ENCODE results near the gene DNASE2B.

DNASE2B gene

GRCh38 chr1:84363019-84363418, 35.3 kb upstream of the DNASE2B start:
- no peak for TF ChIP-seq CTCF (IDR thresholded peaks at IDR 0.05; ENCODE audit: low read depth, low read length, missing control alignments)
- H3K36me3 ChIP-seq (replicated peaks): no peaks in the 10 kb centered on the region
- in situ Hi-C loops (cut with HindIII; ENCODE audit: low pct_ligation_motif_present, low sequenced_read_pairs): no loop called here
- H3K4me3 ChIP-seq (ENCODE audit: low read depth, low read length): no peak overlapping the region
- H3K27ac ChIP-seq: no peak overlapping the region
- H3K27me3 ChIP-seq (replicated peaks): no peaks in the 10 kb centered on the region
- DNase-seq: no peak

GRCh38 chr1:84363622-84364021, 34.7 kb upstream of the DNASE2B start:
- no peaks in the 10 kb centered on the region for H3K36me3 ChIP-seq (replicated peaks)
- H3K27ac ChIP-seq: no peak overlapping the region
- DNase-seq: no peak
- no peak overlapping the region for H3K4me3 ChIP-seq (ENCODE audit: low read depth, low read length)
- TF ChIP-seq CTCF (IDR thresholded peaks at IDR 0.05; ENCODE audit: low read depth, low read length, missing control alignments): no peak
- in situ Hi-C loops (cut with HindIII; ENCODE audit: low pct_ligation_motif_present, low sequenced_read_pairs): no loop called here
- H3K27me3 ChIP-seq (replicated peaks): no peaks in the 10 kb centered on the region

GRCh38 chr1:84365225-84366221, 32.8 kb upstream of the DNASE2B start:
- TF ChIP-seq CTCF (IDR thresholded peaks at IDR 0.05; ENCODE audit: low read depth, low read length, missing control alignments): no peak
- DNase-seq: peak; percentile 98
- peak overlapping the region; percentile 58 for H3K27ac ChIP-seq
- H3K27me3 ChIP-seq (replicated peaks): no peaks in the 10 kb centered on the region
- no peak overlapping the region for H3K4me3 ChIP-seq (ENCODE audit: low read depth, low read length)
- no peaks in the 10 kb centered on the region for H3K36me3 ChIP-seq (replicated peaks)
- in situ Hi-C loops (cut with HindIII; ENCODE audit: low pct_ligation_motif_present, low sequenced_read_pairs): no loop called here

GRCh38 chr1:84366786-84367185, 31.5 kb upstream of the DNASE2B start:
- H3K27ac ChIP-seq: no peak overlapping the region
- TF ChIP-seq CTCF (IDR thresholded peaks at IDR 0.05; ENCODE audit: low read depth, low read length, missing control alignments): no peak
- no peaks in the 10 kb centered on the region for H3K27me3 ChIP-seq (replicated peaks)
- in situ Hi-C loops (cut with HindIII; ENCODE audit: low pct_ligation_motif_present, low sequenced_read_pairs): no loop called here
- no peak overlapping the region for H3K4me3 ChIP-seq (ENCODE audit: low read depth, low read length)
- no peak for DNase-seq
- no peaks in the 10 kb centered on the region for H3K36me3 ChIP-seq (replicated peaks)

GRCh38 chr1:84367219-84367618, 31.1 kb upstream of the DNASE2B start:
- DNase-seq: no peak
- Histone ChIP-seq H3K27ac (no peak overlapping the region), H3K27me3 (replicated peaks) (no peaks in the 10 kb centered on the region), H3K36me3 (replicated peaks) (no peaks in the 10 kb centered on the region), H3K4me3 (ENCODE audit: low read depth, low read length) (no peak overlapping the region)
- in situ Hi-C loops (cut with HindIII; ENCODE audit: low pct_ligation_motif_present, low sequenced_read_pairs): no loop called here
- TF ChIP-seq CTCF (IDR thresholded peaks at IDR 0.05; ENCODE audit: low read depth, low read length, missing control alignments): no peak

All from brain microvascular endothelial cell (primary cell).